Activated CD8-positive, alpha-beta memory T cell treated with anti-CD3 and anti-CD28 coated beads, Interleukin-2, amount 50 U/mL, for 1 hour (primary cell): Measurements from ENCODE around the gene ARID5A.

ENCODE experiments used
- DNase-seq: peaks from one replicate; pipeline ENCODE4 v3.0.0-alpha.2; 2020; ENCODE audit errors: extremely low read depth

ARID5A gene

GRCh38 chr2:96526615-96527285, 9.8 kb upstream of the ARID5A start:
- DNase-seq = no peak

- no peak for DNase-seq
Measured at GRCh38 chr2:96527286-96528005, 9.1 kb upstream of the ARID5A start.

- DNase-seq = no peak
Measured at GRCh38 chr2:96528006-96528699, 8.4 kb upstream of the ARID5A start.

GRCh38 chr2:96528700-96529375, 7.7 kb upstream of the ARID5A start:
- DNase-seq = no peak

- no peak for DNase-seq
Measured at GRCh38 chr2:96529376-96530143, 7.0 kb upstream of the ARID5A start.

GRCh38 chr2:96530144-96530430, 6.5 kb upstream of the ARID5A start:
- no peak for DNase-seq

- no peak for DNase-seq
Measured at GRCh38 chr2:96530474-96531357, 5.8 kb upstream of the ARID5A start.

- no peak for DNase-seq
Measured at GRCh38 chr2:96531366-96531765, 5.2 kb upstream of the ARID5A start.

GRCh38 chr2:96531872-96532505, 4.6 kb upstream of the ARID5A start:
- peak; percentile 94 for DNase-seq

DNA sequence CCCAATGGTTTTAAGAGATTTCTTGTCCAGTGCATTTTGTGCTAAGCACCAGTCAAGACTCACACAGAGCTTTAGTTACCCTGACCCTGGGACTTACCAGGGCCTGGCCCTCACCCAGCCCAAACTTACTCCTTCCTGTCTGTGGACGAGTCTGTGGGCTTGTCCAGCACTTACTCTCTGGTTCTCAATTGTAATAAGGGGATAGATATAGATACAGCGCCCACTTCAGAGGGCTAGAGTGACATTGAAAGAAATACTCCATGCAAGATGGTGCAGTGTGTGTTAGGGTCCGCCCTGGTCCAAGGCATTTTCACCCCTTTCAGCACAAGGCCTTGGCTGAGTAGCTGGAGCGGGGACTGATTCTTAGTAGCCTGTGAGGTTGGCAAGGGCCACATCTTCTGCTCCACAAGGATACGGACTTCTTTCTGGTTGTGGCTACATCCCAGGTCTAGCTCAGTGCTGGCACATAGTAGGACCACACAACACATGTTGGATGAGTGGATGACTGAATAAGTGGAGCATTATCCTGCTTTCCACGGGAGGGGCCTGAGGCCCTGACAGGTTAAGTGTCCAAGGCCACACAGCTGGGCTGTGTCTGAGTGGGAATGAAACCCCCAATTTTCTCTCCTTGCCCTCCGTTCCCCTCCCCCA, 3.8 kb upstream of the ARID5A start:
- no peak for DNase-seq

DNA sequence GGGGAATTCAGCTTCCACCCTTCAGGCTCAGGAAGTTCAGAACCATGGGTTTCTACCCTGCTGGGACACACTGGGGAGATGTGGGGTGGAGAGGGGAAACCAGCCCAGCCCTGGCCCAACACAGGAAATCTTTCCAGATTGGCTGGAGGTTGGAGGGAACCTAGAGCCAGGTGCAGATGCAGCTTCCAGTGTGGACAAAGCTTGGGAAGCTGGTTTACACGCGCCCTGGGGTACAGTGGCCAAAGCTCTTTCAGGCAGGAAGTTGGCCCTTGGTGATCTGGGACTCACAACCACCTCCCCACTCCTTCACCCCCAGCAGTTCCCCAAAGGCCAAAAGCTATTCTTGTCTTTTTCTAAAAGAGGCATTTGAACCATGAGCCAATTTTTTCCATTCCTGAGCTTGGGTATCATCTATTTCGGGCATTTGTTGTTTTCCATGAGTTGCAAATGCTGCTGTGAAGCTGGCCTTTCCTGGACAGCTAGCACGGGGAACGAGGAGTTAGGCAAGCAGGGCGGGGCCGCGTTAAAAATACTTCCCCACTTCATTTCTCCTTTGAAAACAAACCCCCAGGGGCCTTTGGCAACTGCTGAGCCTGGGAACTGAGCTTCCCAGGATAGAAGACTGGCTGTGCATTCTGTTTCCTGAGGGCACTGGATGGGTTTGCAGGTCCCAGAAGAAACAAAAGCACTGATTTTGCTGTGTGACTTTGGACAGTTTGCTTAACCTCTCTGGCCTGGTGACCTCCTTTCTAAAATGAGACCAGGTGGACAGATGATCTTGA, 3.1 kb upstream of the ARID5A start:
- no peak for DNase-seq

- no peak for DNase-seq
Measured at GRCh38 chr2:96534141-96534540, 2.4 kb upstream of the ARID5A start.

- no peak for DNase-seq
Measured at GRCh38 chr2:96534701-96535181, 1.8 kb upstream of the ARID5A start.

DNA sequence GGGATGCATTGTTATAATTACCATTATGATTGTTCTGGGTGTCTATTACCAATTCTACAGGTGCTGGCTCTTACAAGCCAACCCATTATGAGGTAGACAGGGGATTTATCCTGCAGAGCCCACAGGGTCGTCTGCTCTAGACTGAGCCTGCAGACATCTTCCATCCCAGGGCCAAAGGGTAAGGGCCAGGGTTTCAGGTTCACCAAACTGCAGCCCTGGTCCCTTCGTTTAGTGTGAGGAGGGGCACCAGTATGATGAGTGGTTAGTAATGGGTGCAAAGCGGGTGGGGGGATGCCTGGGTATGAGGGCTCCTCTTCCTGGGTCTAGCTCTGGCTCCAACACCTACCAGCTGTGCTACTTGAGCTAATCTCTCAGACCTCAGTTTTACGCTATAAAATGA, 1.2 kb upstream of the ARID5A start:
- DNase-seq = no peak

DNA sequence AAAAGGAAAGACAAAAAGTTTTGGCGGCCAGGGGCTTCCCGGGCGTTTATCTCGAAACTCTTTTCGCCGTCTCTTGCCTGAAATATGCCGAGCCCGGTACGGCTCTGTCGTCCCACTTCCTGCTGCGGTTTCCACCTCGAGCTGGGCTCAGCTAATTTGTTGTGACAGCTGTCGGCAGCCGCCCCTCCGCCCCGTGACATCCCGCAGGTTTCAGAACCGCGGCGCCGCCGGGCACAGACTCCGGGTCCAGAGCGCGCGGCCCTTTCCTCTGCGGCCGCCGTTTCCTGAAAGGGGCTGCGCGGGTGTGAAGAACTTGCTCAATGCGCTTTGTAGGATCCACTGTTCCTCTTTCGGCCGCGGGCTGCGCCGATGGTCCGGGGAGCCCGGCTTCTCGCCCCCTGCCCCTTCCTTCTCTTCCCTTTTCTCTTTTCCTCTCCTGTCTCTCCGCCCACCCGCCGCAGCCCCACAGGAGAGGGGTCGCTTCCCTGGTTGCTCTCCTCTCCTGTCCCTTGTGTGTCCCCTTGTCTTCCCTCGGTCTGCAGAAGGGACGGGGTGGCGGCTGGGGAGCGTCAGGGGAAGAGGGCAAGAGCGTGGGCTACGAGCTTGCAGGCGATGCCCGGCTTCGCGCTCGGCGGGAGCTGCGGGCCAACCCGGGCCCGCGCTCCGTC, 648 bp downstream of the ARID5A start:
- peak; percentile 72 for DNase-seq

GRCh38 chr2:96537734-96538486, 1.4 kb downstream of the ARID5A start:
- no peak for DNase-seq

DNA sequence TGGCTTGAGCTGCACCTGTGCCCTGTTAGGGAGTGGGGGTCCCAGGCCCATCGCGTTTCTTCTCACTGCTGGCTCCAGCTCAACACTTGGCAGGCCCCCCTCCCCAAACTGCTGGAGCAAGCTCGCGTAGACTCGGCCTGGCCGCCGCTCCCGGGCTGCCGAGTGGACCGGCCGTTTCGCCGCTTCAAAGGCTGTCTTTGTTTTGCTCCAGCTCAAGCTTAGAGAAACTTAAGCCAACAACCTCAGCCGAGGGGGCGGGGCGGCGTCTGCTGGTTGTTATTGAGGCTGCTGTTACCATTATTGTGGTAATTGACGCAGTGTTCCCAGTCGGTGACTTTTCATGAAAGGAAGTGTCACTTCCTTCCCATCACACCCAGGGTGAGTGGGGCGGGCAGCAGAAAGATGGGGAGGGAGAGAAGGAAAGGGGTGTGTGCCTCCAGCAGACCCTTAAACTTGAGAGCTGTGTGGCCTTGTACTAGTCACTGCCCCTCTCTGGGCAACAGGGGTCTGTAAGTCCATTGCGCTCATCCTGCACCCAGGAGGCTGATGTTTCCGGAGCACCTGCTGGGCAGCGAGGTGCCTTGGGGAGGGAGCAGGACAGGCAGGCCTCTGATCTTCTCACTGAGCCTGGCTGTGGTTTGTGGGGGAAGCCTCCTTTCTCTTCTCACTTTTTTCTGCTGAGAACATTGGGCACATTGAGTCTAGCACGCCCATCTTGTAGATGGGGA, 2.1 kb downstream of the ARID5A start:
- DNase-seq = peak; percentile 88
